Measurements from ENCODE around the gene MCOLN3.

DNA sequence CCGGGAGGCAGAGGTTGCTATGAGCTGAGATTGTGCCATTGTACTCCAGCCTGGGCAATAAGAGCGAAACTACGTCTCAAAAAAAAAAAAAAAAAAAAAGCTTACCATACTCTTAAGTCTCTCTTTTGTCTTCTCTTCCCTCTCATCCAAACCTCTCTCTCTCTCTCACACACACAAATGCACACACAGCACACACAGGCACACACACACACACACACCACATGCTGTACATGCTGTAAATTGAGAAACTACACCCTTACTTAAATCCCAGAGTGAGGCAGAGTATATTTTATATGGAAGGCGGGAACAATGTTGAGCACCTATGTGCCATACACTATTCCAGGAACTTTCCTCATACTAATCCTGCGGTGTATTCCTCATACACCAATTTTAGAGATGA, 6.5 kb downstream of the MCOLN3 start:
- TF ChIP-seq, protein P1, sequence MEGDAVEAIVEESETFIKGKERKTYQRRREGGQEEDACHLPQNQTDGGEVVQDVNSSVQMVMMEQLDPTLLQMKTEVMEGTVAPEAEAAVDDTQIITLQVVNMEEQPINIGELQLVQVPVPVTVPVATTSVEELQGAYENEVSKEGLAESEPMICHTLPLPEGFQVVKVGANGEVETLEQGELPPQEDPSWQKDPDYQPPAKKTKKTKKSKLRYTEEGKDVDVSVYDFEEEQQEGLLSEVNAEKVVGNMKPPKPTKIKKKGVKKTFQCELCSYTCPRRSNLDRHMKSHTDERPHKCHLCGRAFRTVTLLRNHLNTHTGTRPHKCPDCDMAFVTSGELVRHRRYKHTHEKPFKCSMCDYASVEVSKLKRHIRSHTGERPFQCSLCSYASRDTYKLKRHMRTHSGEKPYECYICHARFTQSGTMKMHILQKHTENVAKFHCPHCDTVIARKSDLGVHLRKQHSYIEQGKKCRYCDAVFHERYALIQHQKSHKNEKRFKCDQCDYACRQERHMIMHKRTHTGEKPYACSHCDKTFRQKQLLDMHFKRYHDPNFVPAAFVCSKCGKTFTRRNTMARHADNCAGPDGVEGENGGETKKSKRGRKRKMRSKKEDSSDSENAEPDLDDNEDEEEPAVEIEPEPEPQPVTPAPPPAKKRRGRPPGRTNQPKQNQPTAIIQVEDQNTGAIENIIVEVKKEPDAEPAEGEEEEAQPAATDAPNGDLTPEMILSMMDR (IDR thresholded peaks at IDR 0.05; ENCODE audit: insufficient read depth, low read depth, low read length): no peak
- TF ChIP-seq EZH2 (IDR thresholded peaks at IDR 0.05; ENCODE audit: insufficient read depth, low read length): no peak

Measured in astrocyte (in vitro differentiated cells and primary cell).